Myometrial cell (primary cell): ENCODE data around the gene IFNL2. TPM values are rescaled to one million over a fixed set of nuclear protein-coding genes. Genes with fewer than 3 reads are reported as not detected.

Experiments
- total RNA-seq: library from RNA; depleted of rRNA; stranded (reverse); fragments of >200 nt; gene quantifications from 2 replicates; pipeline ENCODE4 v1.2.3, GENCODE V29; 2015

Gene IFNL2
- not detected in 2 replicates for total RNA-seq

GRCh38 chr19:39268085-39268484 lies at the start of gene IFNL2:
TSS of gene IFNL2 (plus strand) at chr19:39268396. CDS start at chr19:39268569, 173 bp downstream.

GRCh38 chr19:39244410-39245100 lies 23.6 kb upstream of the IFNL2 start, which contains the start of gene IFNL3:
TSS of gene IFNL3 (minus strand) at chr19:39245006. CDS start at chr19:39244967, 39 bp downstream.

GRCh38 chr19:39248806-39249205 lies 19.4 kb upstream of the IFNL2 start, which contains the start of gene IFNL4:
TSS of gene IFNL4 (minus strand) at chr19:39248856.

GRCh38 chr19:39296055-39296645 lies 28.0 kb downstream of the IFNL2 start, which contains the start of gene IFNL1:
TSS of gene IFNL1 (plus strand) at chr19:39296407. CDS start at chr19:39296422, 15 bp downstream.

Other genes with a start within 250 kb of the IFNL2 start
- 7.8 and 8.4 TPM in 2 replicates for gene FBXO27, start 235.8 kb upstream of the IFNL2 start, total RNA-seq
- gene ACP7, start 184.0 kb upstream of the IFNL2 start, total RNA-seq, result not detected in 2 replicates
- 14.7 and 23.2 TPM in 2 replicates for gene PAK4, start 142.6 kb upstream of the IFNL2 start, total RNA-seq
- not detected in 2 replicates for gene NCCRP1, start 71.4 kb upstream of the IFNL2 start, total RNA-seq
- gene SYCN, start 64.1 kb upstream of the IFNL2 start, total RNA-seq, result not detected in 2 replicates
- gene IFNL3, start 23.4 kb upstream of the IFNL2 start, total RNA-seq, result not detected in 2 replicates
- not detected in 2 replicates for gene IFNL4, start 19.5 kb upstream of the IFNL2 start, total RNA-seq
- gene IFNL1, start 28.0 kb downstream of the IFNL2 start, total RNA-seq, result not detected in 2 replicates
- not detected in 2 replicates for gene LRFN1, start 52.5 kb downstream of the IFNL2 start, total RNA-seq
- 0.29 and 1.4 TPM in 2 replicates for gene GMFG, start 67.6 kb downstream of the IFNL2 start, total RNA-seq
- gene SAMD4B, start 74.0 kb downstream of the IFNL2 start, total RNA-seq, result 55.9 and 79.8 TPM in 2 replicates
- gene PAF1, start 122.7 kb downstream of the IFNL2 start, total RNA-seq, result 43.2 and 46.6 TPM in 2 replicates
- 24.3 and 32.3 TPM in 2 replicates for gene MED29, start 123.0 kb downstream of the IFNL2 start, total RNA-seq
- 14.5 and 22.2 TPM in 2 replicates for gene ZFP36, start 138.5 kb downstream of the IFNL2 start, total RNA-seq
- gene PLEKHG2, start 144.3 kb downstream of the IFNL2 start, total RNA-seq, result 12.1 and 20.5 TPM in 2 replicates
- gene RPS16, start 167.6 kb downstream of the IFNL2 start, total RNA-seq, result 1,567 and 1,902 TPM in 2 replicates
- gene SUPT5H, start 177.2 kb downstream of the IFNL2 start, total RNA-seq, result 59.7 and 97.1 TPM in 2 replicates
- 116 and 134 TPM in 2 replicates for gene TIMM50, start 212.4 kb downstream of the IFNL2 start, total RNA-seq
- 0.35 and 1.7 TPM in 2 replicates for gene DLL3, start 230.6 kb downstream of the IFNL2 start, total RNA-seq
- not detected in 2 replicates for gene SELENOV, start 246.7 kb downstream of the IFNL2 start, total RNA-seq